ENCODE measurements around the gene CACNG8. TPM values are rescaled to one million over a fixed set of nuclear protein-coding genes. Genes with fewer than 3 reads are reported as not detected.

CACNG8 gene
- polyA plus RNA-seq, 1 of the 3 experiments (the other 2 are of a cell fraction), result 1.3 TPM

DNA sequence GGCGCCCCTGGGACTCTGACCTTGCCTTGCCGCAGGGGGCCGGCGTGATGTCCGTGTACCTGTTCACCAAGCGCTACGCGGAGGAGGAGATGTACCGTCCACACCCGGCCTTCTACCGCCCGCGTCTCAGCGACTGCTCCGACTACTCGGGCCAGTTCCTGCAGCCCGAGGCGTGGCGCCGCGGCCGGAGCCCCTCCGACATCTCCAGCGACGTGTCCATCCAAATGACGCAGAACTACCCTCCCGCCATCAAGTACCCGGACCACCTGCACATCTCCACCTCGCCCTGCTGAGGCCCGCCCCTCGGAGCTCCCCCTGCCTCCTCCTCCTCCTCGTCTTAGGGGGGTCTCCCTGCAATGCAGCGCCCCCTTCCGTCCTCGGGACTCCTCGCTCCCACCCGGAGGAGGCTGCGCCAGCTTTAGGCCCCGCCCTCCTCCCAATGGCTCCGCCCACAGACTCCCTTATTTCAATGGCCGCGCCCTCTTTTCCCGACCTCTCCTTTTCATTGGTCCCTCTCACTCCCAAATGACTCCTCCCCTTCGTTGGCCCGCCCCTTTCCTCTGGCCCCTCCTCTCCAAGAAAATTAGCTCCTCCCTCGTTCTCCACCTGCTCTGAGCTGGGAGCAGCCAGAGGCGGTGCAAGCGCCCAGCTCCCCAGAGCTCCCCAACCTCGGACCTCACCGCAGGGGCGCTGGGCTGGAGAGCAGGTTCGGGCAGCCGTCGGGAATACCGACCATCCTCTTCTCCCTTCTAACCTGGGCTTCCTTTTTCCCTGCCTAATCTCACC lies 20.5 kb upstream of the CACNG8 start:
- Histone ChIP-seq H3K27me3 (ENCODE audit: insufficient read depth) (no peaks in the 10 kb centered on the region), H3K36me3 (replicated peaks in 1 of 2; ENCODE audit: control insufficient read depth in 1 of 2, insufficient read depth in 2 of 2, low read length in 1 of 2) (no peaks in the 10 kb centered on the region), H3K4me1 (ENCODE audit: control insufficient read depth in 1 of 2, insufficient read depth in 2 of 2, low read depth in 1 of 2, low read length in 1 of 2) (no peaks in the 10 kb centered on the region; a peak in 2 of 4 replicates), H3K4me2 (no peak overlapping the region), H3K79me2 (ENCODE audit: insufficient read depth) (no peaks in the 10 kb centered on the region), H2AFZ (ENCODE audit: low read depth) (no peak overlapping the region), H3F3A (replicated peaks; ENCODE audit: insufficient read depth) (peaks cover 13% of the 10 kb centered on the region), H4K20me1 (ENCODE audit: insufficient read depth) (no peaks in the 10 kb centered on the region), H3K9ac (no peak overlapping the region), H3K9me3 (no peaks in the 10 kb centered on the region), H3K4me3 (ENCODE audit: low read depth in 2 of 2, low read length in 1 of 2) (no peak overlapping the region), H3K9me2 (no peaks in the 10 kb centered on the region), H3K27ac (ENCODE audit: low read depth in 2 of 2, low read length in 1 of 2) (no peak overlapping the region)
- peak; percentile 78 for DNase-seq
- ChIA-PET CTCF (interaction anchor here (2.7 kb wide), 1 partner anchor 30 kb away, joined by 9 read pairs; no protein-coding TSS in a partner anchor), POLR2A (no interaction called here)
- no peak for TF ChIP-seq FOXM1 (IDR thresholded peaks at IDR 0.05; ENCODE audit: low read depth)
- no peak for TF ChIP-seq YY1 (IDR thresholded peaks at IDR 0.05; ENCODE audit: low read depth)
- TF ChIP-seq FOXJ3 (CRISPR knock-in tag; IDR thresholded peaks at IDR 0.05), result no peak
- TF ChIP-seq RFX5 (IDR thresholded peaks at IDR 0.05; ENCODE audit: low read length), result no peak
- TF ChIP-seq, protein P1, sequence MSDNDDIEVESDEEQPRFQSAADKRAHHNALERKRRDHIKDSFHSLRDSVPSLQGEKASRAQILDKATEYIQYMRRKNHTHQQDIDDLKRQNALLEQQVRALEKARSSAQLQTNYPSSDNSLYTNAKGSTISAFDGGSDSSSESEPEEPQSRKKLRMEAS (IDR thresholded peaks at IDR 0.05; ENCODE audit: low read depth), result no peak
- no peak for TF ChIP-seq TAF1 (IDR thresholded peaks at IDR 0.05; ENCODE audit: borderline replicate concordance, low read depth, low read length)
- TF ChIP-seq, protein P2, sequence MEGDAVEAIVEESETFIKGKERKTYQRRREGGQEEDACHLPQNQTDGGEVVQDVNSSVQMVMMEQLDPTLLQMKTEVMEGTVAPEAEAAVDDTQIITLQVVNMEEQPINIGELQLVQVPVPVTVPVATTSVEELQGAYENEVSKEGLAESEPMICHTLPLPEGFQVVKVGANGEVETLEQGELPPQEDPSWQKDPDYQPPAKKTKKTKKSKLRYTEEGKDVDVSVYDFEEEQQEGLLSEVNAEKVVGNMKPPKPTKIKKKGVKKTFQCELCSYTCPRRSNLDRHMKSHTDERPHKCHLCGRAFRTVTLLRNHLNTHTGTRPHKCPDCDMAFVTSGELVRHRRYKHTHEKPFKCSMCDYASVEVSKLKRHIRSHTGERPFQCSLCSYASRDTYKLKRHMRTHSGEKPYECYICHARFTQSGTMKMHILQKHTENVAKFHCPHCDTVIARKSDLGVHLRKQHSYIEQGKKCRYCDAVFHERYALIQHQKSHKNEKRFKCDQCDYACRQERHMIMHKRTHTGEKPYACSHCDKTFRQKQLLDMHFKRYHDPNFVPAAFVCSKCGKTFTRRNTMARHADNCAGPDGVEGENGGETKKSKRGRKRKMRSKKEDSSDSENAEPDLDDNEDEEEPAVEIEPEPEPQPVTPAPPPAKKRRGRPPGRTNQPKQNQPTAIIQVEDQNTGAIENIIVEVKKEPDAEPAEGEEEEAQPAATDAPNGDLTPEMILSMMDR (IDR thresholded peaks at IDR 0.05), result no peak
- TF ChIP-seq, protein P3, sequence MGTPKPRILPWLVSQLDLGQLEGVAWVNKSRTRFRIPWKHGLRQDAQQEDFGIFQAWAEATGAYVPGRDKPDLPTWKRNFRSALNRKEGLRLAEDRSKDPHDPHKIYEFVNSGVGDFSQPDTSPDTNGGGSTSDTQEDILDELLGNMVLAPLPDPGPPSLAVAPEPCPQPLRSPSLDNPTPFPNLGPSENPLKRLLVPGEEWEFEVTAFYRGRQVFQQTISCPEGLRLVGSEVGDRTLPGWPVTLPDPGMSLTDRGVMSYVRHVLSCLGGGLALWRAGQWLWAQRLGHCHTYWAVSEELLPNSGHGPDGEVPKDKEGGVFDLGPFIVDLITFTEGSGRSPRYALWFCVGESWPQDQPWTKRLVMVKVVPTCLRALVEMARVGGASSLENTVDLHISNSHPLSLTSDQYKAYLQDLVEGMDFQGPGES (IDR thresholded peaks at IDR 0.05; ENCODE audit: low read depth, low read length), result no peak
- no peak for TF ChIP-seq SMC3 (IDR thresholded peaks at IDR 0.05; ENCODE audit: low read depth, low read length)
- no peak for TF ChIP-seq GABPA (IDR thresholded peaks at IDR 0.05; ENCODE audit: low read depth)
- TF ChIP-seq TCF12 (IDR thresholded peaks at IDR 0.05), result no peak
- TF ChIP-seq, protein P4, sequence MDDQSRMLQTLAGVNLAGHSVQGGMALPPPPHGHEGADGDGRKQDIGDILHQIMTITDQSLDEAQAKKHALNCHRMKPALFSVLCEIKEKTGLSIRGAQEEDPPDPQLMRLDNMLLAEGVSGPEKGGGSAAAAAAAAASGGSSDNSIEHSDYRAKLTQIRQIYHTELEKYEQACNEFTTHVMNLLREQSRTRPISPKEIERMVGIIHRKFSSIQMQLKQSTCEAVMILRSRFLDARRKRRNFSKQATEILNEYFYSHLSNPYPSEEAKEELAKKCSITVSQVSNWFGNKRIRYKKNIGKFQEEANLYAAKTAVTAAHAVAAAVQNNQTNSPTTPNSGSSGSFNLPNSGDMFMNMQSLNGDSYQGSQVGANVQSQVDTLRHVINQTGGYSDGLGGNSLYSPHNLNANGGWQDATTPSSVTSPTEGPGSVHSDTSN (IDR thresholded peaks at IDR 0.05), result no peak
- TF ChIP-seq POLR2AphosphoS5 (IDR thresholded peaks at IDR 0.05; ENCODE audit: low read depth, low read length), result no peak
- TF ChIP-seq JUND (IDR thresholded peaks at IDR 0.05), result no peak
- TF ChIP-seq EZH2phosphoT487 (IDR thresholded peaks at IDR 0.05; ENCODE audit: borderline replicate concordance, low read depth), result no peak
- no peak for TF ChIP-seq EP300 (IDR thresholded peaks at IDR 0.05; ENCODE audit: borderline replicate concordance in 1 of 2, low read depth in 1 of 2, low read length in 1 of 2)
- TF ChIP-seq, protein P5, sequence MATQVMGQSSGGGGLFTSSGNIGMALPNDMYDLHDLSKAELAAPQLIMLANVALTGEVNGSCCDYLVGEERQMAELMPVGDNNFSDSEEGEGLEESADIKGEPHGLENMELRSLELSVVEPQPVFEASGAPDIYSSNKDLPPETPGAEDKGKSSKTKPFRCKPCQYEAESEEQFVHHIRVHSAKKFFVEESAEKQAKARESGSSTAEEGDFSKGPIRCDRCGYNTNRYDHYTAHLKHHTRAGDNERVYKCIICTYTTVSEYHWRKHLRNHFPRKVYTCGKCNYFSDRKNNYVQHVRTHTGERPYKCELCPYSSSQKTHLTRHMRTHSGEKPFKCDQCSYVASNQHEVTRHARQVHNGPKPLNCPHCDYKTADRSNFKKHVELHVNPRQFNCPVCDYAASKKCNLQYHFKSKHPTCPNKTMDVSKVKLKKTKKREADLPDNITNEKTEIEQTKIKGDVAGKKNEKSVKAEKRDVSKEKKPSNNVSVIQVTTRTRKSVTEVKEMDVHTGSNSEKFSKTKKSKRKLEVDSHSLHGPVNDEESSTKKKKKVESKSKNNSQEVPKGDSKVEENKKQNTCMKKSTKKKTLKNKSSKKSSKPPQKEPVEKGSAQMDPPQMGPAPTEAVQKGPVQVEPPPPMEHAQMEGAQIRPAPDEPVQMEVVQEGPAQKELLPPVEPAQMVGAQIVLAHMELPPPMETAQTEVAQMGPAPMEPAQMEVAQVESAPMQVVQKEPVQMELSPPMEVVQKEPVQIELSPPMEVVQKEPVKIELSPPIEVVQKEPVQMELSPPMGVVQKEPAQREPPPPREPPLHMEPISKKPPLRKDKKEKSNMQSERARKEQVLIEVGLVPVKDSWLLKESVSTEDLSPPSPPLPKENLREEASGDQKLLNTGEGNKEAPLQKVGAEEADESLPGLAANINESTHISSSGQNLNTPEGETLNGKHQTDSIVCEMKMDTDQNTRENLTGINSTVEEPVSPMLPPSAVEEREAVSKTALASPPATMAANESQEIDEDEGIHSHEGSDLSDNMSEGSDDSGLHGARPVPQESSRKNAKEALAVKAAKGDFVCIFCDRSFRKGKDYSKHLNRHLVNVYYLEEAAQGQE (IDR thresholded peaks at IDR 0.05; ENCODE audit: low read depth, low read length), result no peak
- 85% methylated on average over 55 of the region's 55 CpGs for WGBS (ENCODE audit: low lambda C conversion rate)

Data from SK-N-SH (cell line).